GM19468 (cell line): ENCODE results near the gene LRG1.

Experiments
- ATAC-seq: cut with Tn5 transposase; IDR thresholded peaks from one replicate; pipeline ENCODE4 v1.9.1; 2021; ENCODE audit warnings: mild to moderate bottlenecking, moderate library complexity, moderate number of reproducible peaks; ENCODE audit not compliant: unreplicated experiment; ENCODE audit errors: extremely low read depth

The LRG1 gene

GRCh38 chr19:4515732-4516131 lies 24.1 kb downstream of the LRG1 start:
- ATAC-seq = no peak

- no peak for ATAC-seq
These were observed 26.6 kb downstream of the LRG1 start for GRCh38 chr19:4513248-4513647.

- no peak for ATAC-seq
These were observed 27.8 kb downstream of the LRG1 start for GRCh38 chr19:4512070-4512469.

- ATAC-seq = no peak
These were observed 28.4 kb downstream of the LRG1 start for GRCh38 chr19:4511300-4512054.

GRCh38 chr19:4510435-4511255 lies 29.2 kb downstream of the LRG1 start:
- no peak for ATAC-seq

GRCh38 chr19:4508698-4509097 lies 31.1 kb downstream of the LRG1 start:
- no peak for ATAC-seq

GRCh38 chr19:4507804-4508203 lies 32.0 kb downstream of the LRG1 start:
- no peak for ATAC-seq

- no peak for ATAC-seq
These were observed 32.7 kb downstream of the LRG1 start for GRCh38 chr19:4507150-4507452.

GRCh38 chr19:4506449-4507149 lies 33.2 kb downstream of the LRG1 start:
- ATAC-seq = no peak

- ATAC-seq = no peak
These were observed 34.0 kb downstream of the LRG1 start for GRCh38 chr19:4505570-4506448.

GRCh38 chr19:4504891-4505569 lies 34.8 kb downstream of the LRG1 start:
- no peak for ATAC-seq

GRCh38 chr19:4504297-4504701 lies 35.5 kb downstream of the LRG1 start:
- no peak for ATAC-seq

GRCh38 chr19:4503825-4504170 lies 36.0 kb downstream of the LRG1 start:
- no peak for ATAC-seq

- no peak for ATAC-seq
These were observed 36.6 kb downstream of the LRG1 start for GRCh38 chr19:4503132-4503824.

GRCh38 chr19:4502282-4503131 lies 37.3 kb downstream of the LRG1 start:
- no peak for ATAC-seq

- ATAC-seq = no peak
These were observed 38.1 kb downstream of the LRG1 start for GRCh38 chr19:4501691-4502090.

- ATAC-seq = no peak
These were observed 38.8 kb downstream of the LRG1 start for GRCh38 chr19:4500841-4501591.

- no peak for ATAC-seq
These were observed 40.0 kb downstream of the LRG1 start for GRCh38 chr19:4499855-4500254.
